HUES48 (cell line): ENCODE measurements around the gene OR2T8.
"Not testable (repeated sequence)": the region's sequence is repeated elsewhere in the genome, so short reads cannot be mapped to it uniquely, and the experiment has no call there.

Experiments used
- H3K27ac ChIP-seq: one replicate; pipeline ENCODE4 v1.7.0; 2013; ENCODE audit warnings: low read depth, low read length, inconsistent platforms
- H3K27me3 ChIP-seq: 2 replicates; pipeline ENCODE4 v1.6.1; 2013; ENCODE audit warnings: mild to moderate bottlenecking, low read length; ENCODE audit not compliant: control insufficient read depth, insufficient read depth
- H3K36me3 ChIP-seq: 2 replicates; pipeline ENCODE4 v1.6.1; 2013; ENCODE audit warnings: low read length; ENCODE audit not compliant: control insufficient read depth, insufficient read depth
- H3K4me1 ChIP-seq: 2 replicates; pipeline ENCODE4 v1.6.1; 2013; ENCODE audit warnings: mild to moderate bottlenecking, low read length; ENCODE audit not compliant: control insufficient read depth, insufficient read depth
- H3K4me3 ChIP-seq: 2 replicates; pipeline ENCODE4 v1.5.1; 2013; ENCODE audit warnings: mild to moderate bottlenecking, low read depth, low read length
- H3K9ac ChIP-seq: 2 replicates; pipeline ENCODE4 v1.6.1; 2013; ENCODE audit warnings: mild to moderate bottlenecking, low read depth, low read length, moderate library complexity
- H3K9me3 ChIP-seq: 2 replicates; pipeline ENCODE4 v1.6.1; 2013; ENCODE audit warnings: low read length; ENCODE audit not compliant: control insufficient read depth, insufficient read depth

OR2T8 gene

DNA sequence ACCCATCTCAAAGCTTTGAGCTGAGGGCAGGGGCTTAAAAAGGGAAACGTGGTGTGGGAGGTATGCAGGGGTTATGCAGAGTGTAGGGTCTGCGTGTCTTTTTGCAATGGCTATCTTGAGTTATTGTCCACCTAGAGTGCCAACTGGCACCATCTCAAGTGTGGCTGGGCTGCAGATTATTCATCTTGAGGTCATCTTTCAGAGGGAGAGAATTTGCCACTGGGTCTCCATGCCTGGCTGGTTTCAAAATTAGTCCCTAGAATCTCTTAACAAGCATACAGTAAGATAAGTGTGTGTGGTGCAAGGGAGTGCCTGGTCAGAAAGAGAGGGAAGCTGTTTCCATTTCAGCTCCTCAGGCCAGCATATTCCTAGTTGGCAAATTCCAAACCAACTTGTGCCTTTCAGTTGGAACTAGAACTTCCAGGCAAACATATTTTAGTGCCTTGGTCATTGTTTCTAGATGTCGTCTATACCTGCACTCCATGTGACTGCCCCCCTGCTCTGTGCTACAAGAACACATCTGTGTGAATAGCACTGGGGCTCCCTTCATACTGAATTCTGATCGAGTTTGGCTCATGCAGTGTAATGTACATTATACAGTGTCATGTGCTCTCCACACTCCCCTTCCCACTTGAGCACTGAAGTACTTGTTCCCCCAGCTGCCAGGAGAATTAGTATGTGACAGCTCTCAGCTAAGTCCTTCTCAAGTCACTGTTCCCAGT lies 5.0 kb upstream of the OR2T8 start:
- Histone ChIP-seq H3K27ac (no peak overlapping the region), H3K4me1 (no peaks in the 10 kb centered on the region), H3K9me3 (peaks cover 83% of the 10 kb centered on the region), H3K27me3 (no peaks in the 10 kb centered on the region), H3K9ac (no peak overlapping the region), H3K4me3 (no peak overlapping the region), H3K36me3 (no peaks in the 10 kb centered on the region)

DNA sequence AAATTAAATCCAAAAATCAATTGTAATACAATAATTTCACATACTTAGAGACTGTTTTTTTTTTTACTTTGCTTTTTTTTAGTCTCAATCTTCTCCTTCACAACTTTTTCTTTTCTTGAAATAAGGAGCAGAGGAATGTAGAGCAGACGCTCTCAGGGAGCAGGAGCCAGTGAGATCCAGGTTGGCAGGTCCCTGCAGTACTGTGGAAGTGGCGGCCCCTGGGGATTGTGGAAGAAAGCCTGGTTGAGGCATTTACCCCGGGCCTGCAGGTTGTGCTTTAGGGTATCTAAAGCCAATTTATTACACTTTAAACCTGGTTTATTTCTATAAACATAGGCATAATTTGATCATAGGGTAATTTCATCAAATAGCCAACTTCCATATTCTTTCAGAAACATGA lies 3.9 kb downstream of the OR2T8 start:
- H3K9ac ChIP-seq = no peak overlapping the region
- peaks cover 81% of the 10 kb centered on the region for H3K9me3 ChIP-seq
- H3K27me3 ChIP-seq = no peaks in the 10 kb centered on the region
- no peak overlapping the region for H3K27ac ChIP-seq
- no peak overlapping the region for H3K4me3 ChIP-seq
- no peaks in the 10 kb centered on the region for H3K36me3 ChIP-seq
- no peaks in the 10 kb centered on the region for H3K4me1 ChIP-seq

DNA sequence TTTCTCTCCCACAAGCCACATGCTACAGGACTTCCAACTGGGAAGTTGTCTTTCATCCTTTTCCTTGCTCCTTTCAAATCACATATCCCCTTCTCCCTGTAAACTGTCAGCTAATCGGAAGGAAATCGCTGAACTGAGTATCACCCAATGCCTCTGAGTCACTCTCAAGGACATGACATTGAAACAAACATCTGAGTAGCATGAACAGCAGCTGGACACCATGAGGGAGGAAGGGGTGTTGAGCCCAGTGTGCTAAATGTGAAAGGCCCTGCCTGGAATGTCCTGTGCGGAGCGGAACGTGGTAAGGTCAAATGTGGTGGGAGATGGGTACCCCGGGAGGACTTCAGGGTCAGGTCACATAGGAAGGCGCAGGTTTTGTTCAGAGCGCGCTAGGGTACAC lies 4.8 kb downstream of the OR2T8 start, which contains the start of gene OR2AJ1:
TSS of gene OR2AJ1 (plus strand) at position 22 of the 400 bp plus-strand sequence. CDS start 8,880 bp downstream, outside the sequence.
- H3K9ac ChIP-seq = no peak within 1 kb of the TSS
- no peaks in the 10 kb centered on the region for H3K27me3 ChIP-seq
- no peaks in the 10 kb centered on the region for H3K4me1 ChIP-seq
- no peaks in the 10 kb centered on the region for H3K36me3 ChIP-seq
- peaks cover 81% of the 10 kb centered on the region for H3K9me3 ChIP-seq
- H3K27ac ChIP-seq = no peak within 1 kb of the TSS
- H3K4me3 ChIP-seq = no peak within 1 kb of the TSS

DNA sequence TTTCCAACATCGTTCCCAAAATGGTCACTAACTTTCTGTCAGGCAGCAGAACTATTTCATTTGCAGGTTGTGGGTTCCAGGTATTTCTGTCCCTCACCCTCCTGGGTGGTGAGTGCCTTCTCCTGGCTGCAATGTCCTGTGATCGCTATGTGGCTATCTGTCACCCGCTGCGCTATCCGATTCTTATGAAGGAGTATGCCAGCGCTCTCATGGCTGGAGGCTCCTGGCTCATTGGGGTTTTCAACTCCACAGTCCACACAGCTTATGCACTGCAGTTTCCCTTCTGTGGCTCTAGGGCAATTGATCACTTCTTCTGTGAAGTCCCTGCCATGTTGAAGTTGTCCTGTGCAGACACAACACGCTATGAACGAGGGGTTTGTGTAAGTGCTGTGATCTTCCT lies 13.9 kb downstream of the OR2T8 start:
- Histone ChIP-seq H3K27me3 (no peaks in the 10 kb centered on the region), H3K4me3 (no peak overlapping the region), H3K9me3 (peaks cover 90% of the 10 kb centered on the region), H3K9ac (no peak overlapping the region), H3K27ac (no peak overlapping the region), H3K4me1 (no peaks in the 10 kb centered on the region), H3K36me3 (no peaks in the 10 kb centered on the region)

DNA sequence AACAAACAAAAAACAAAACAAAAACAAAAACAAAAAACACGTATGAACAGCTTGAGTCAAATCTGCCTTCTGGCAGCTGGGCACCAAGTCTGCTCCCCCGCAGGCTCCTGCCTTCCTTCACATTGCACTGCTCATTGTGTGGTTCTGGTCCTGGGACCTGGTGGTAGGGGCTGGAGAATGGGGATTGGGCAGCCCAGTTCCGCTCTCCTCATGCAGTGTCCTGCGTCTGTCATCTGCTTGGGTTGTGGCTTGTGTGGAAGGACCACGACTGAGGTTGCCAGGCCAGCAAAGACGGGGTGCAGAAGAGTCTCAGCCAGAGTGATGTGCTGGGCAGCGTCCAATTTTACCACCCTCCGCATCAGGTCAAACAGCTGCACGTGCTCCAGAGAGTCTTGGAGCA lies 15.7 kb downstream of the OR2T8 start:
- Histone ChIP-seq H3K4me1 (no peaks in the 10 kb centered on the region), H3K9ac (no peak overlapping the region), H3K27ac (no peak overlapping the region), H3K9me3 (peaks cover 88% of the 10 kb centered on the region), H3K27me3 (no peaks in the 10 kb centered on the region), H3K4me3 (0 out of 2 replicates have a peak overlapping the region, but pooled peaks have one; percentile 19), H3K36me3 (no peaks in the 10 kb centered on the region)

DNA sequence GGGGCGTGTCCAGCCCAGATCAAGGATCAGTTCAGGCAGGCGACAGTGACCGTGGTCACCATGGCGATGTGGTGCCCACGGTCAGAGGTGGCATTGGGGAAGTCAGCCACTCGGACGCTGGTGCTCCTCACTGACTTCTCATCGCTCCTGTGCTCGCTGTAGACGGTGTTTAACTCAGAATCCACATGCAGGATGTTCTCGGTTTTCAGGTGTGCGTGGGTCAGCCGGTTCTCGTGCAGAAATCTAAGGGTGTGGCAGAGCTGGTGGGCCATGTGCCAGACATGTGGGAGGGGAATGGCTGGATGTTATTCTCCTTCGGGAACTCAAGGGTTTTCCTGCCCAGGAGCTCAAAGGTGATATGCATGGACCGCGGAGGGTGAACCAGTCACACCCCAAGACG lies 16.4 kb downstream of the OR2T8 start:
- Histone ChIP-seq H3K4me1 (no peaks in the 10 kb centered on the region), H3K36me3 (no peaks in the 10 kb centered on the region), H3K27ac (no peak overlapping the region), H3K27me3 (no peaks in the 10 kb centered on the region), H3K9me3 (peaks cover 88% of the 10 kb centered on the region), H3K9ac (no peak overlapping the region), H3K4me3 (peak overlapping the region; percentile 19; the same call in 1 of the 2 replicates)

DNA sequence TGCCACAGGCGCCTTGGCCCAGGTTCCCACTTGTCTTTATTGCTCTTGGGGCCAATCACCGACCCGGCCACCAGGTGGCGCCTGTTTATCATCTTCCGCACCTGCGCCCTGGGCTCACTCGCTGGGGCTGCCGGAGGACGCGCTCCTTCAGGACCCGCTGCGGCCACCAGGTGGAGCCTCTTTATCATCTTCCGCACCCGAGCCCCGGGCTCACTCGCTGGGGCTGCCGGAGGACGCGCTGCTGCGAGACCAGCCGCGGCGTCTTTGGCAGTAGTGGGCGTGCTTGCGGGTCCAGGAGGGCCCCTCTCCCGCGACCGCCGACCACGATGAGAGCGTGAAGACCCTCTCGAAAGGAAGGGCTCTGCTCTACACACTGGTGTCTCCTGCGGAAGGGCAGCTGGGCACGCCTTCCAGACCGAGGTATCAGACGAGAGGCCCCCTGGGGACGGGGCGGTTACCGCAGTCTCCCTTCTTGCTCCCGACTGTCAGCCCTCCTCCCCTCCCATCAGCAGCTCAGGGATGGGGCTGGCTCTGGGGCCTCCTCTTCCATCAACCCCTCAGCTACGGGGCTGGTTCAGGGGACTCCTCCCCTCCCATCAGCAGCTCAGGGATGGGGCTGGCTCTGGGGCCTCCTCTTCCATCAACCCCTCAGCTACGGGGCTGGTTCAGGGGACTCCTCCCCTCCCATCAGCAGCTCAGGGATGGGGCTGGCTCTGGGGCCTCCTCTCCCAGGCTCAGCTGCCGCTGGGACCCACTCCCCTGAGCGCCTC lies 17.1 kb downstream of the OR2T8 start:
- H3K36me3 ChIP-seq, H3K4me1 ChIP-seq, H3K27me3 ChIP-seq, H3K4me3 ChIP-seq, H3K9ac ChIP-seq, H3K27ac ChIP-seq: not testable (repeated sequence)
- H3K9me3 ChIP-seq = peaks cover 90% of the 10 kb centered on the region

DNA sequence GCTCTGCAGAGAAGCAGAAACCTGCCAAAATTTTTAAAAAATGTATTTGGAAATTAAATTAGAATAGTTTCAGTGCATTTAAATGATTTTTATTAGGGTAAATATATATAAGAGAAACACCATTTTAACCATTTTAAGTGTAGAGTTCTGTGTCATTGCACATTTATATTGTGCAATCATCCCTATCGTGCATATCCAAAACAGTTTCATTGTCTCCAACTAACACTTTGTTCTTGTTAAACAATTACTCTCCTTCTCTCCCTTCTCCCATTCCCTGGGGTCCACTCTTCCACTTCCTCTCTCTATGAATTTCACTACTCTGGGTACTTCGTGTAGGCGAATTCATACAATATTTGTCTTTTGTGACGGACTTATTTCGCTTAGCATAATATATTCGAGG lies 22.6 kb downstream of the OR2T8 start:
- no peaks in the 10 kb centered on the region for H3K36me3 ChIP-seq
- no peak overlapping the region for H3K9ac ChIP-seq
- no peaks in the 10 kb centered on the region for H3K27me3 ChIP-seq
- H3K4me3 ChIP-seq = no peak overlapping the region
- H3K9me3 ChIP-seq = peaks cover 95% of the 10 kb centered on the region
- H3K27ac ChIP-seq = no peak overlapping the region
- H3K4me1 ChIP-seq = no peaks in the 10 kb centered on the region

DNA sequence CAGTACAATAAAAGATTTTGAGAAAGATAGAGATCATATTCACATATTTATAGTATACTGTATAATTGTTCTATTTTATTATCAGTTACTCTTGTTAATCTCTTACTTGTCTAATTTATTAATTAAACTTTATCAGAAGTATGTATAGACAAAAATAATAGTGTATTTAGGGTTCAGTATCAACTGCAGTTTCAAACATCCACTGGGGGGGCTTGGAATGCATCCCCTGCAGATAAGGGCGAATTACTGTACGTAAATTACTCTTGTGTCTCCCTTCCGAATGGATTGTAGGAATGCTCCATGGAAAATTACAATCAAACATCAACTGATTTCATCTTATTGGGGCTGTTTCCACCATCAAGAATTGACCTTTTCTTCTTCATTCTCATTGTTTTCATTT lies 28.5 kb downstream of the OR2T8 start, which contains the start of gene OR2L8:
TSS of gene OR2L8 (plus strand) at position 301 of the 400 bp plus-strand sequence. CDS start at position 301, 0 bp downstream.
- H3K9ac ChIP-seq = no peak within 1 kb of the TSS
- no peaks in the 10 kb centered on the region for H3K27me3 ChIP-seq
- peaks cover 84% of the 10 kb centered on the region for H3K9me3 ChIP-seq
- no peaks in the 10 kb centered on the region for H3K36me3 ChIP-seq
- H3K4me3 ChIP-seq = no peak within 1 kb of the TSS
- no peak within 1 kb of the TSS for H3K27ac ChIP-seq
- no peaks in the 10 kb centered on the region for H3K4me1 ChIP-seq

DNA sequence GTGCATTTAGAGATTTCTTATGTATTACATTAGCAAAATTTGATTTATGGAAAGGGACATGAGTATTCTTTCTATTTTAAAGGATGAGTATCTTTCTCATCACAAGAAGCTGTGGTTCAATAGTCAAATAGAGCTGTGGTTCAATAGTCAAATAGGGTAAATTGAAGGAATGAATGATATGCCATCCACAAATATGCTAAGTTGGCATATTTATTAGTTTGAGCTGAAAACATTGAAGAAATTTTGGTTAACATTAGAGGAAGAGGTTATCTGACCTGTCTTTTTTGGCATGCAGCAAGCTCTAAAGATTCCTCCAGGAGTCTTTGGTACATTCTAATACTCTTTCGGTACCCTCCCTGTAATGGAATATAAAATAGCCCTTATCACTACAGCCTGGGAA lies 33.4 kb downstream of the OR2T8 start:
- Histone ChIP-seq H3K36me3 (no peaks in the 10 kb centered on the region), H3K9ac (no peak overlapping the region), H3K27ac (no peak overlapping the region), H3K27me3 (no peaks in the 10 kb centered on the region), H3K4me1 (no peaks in the 10 kb centered on the region), H3K4me3 (no peak overlapping the region), H3K9me3 (peaks cover 45% of the 10 kb centered on the region)

DNA sequence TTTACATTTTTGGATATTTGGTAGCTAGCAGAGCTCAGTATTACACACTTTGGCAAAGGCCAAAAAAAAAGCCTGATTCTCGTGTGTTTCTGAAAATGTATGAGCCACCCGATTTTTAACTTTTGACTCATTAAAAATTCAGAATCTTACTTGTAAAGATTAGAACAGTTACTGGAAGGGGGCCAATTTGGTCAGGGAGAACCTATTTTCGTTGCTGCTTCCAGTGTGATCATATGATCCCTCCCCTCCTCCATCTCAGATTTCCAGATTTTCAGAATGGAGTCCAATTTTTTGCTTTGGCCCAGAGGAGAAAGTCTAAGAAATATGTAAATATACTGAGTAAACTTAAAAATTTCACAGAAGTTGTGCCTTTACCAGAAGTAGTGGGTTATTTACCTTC lies 41.7 kb downstream of the OR2T8 start:
- no peak overlapping the region for H3K27ac ChIP-seq
- H3K4me3 ChIP-seq = no peak overlapping the region
- H3K9ac ChIP-seq = no peak overlapping the region
- H3K36me3 ChIP-seq = no peaks in the 10 kb centered on the region
- H3K27me3 ChIP-seq = no peaks in the 10 kb centered on the region
- peaks cover 56% of the 10 kb centered on the region for H3K9me3 ChIP-seq
- H3K4me1 ChIP-seq = no peaks in the 10 kb centered on the region
